CD4-positive, alpha-beta T cell (primary cell): ENCODE data around the gene YY1. TPM values are rescaled to one million over a fixed set of nuclear protein-coding genes. Genes with fewer than 3 reads are reported as not detected.

Experiments
- ATAC-seq: fragments of 200-7000 bp; cut with Tn5 transposase; one replicate; pipeline ENCODE4 v1.10.0; 2022; ENCODE audit warnings: mild to moderate bottlenecking; ENCODE audit not compliant: poor library complexity
- CTCF ChIA-PET: fragments of 350-600 bp; sonication (Branson Sonifier 250); formaldehyde crosslinking; loops from one replicate; lab custom pipeline; 2021; ENCODE audit warnings: antibody characterized with exemption, inconsistent platforms; lab: Charles Lee
- POLR2A ChIA-PET: fragments of 350-600 bp; sonication (Branson Sonifier 250); formaldehyde crosslinking; loops from one replicate; lab custom pipeline; 2021; ENCODE audit warnings: antibody characterized with exemption, inconsistent platforms; lab: Charles Lee
- DNase-seq, 14 experiments: peaks; one replicate each; pipeline ENCODE4 v3.0.0-alpha.2; 2013 to 2020; ENCODE audit warnings: mixed read lengths in 2 of 14
- H3K27ac ChIP-seq, 2 donors: one replicate each; pipeline versions ENCODE4 v1.5.1 to v1.7.0; 2013; ENCODE audit warnings: low read length in 2 of 2, low read depth in 1 of 2, mild to moderate bottlenecking in 1 of 2
- H3K27me3 ChIP-seq, 2 experiments: 1 replicate in 1 of 2; 2 replicates in 1 of 2; pipeline versions ENCODE4 v1.6.1 to v1.7.0; 2013; ENCODE audit warnings: low read length in 2 of 2, control low read depth in 1 of 2, mild to moderate bottlenecking in 1 of 2, moderate library complexity in 1 of 2; ENCODE audit not compliant: insufficient read depth in 2 of 2, control insufficient read depth in 1 of 2
- H3K36me3 ChIP-seq: one replicate; pipeline ENCODE4 v1.6.1; 2013; ENCODE audit warnings: low read length, control low read depth; ENCODE audit not compliant: insufficient read depth
- H3K4me1 ChIP-seq: one replicate; pipeline ENCODE4 v1.6.1; 2013; ENCODE audit warnings: low read length, control low read depth; ENCODE audit not compliant: insufficient read depth
- H3K4me3 ChIP-seq: one replicate; pipeline ENCODE4 v1.5.1; 2013; ENCODE audit warnings: mild to moderate bottlenecking, low read length, moderate library complexity
- H3K9me3 ChIP-seq, 2 experiments: 1 replicate in 1 of 2; 2 replicates in 1 of 2; pipeline versions ENCODE4 v1.6.1 to v1.7.0; 2013; ENCODE audit warnings: low read length in 2 of 2, mild to moderate bottlenecking in 2 of 2, control low read depth in 1 of 2, moderate library complexity in 1 of 2; ENCODE audit not compliant: control insufficient read depth in 1 of 2, insufficient read depth in 1 of 2
- H3K27ac Mint-ChIP-seq: one replicate; pipeline ENCODE4 v1.8.0; 2020; ENCODE audit warnings: mixed read lengths
- H3K27me3 Mint-ChIP-seq: one replicate; pipeline ENCODE4 v1.8.0; 2021; ENCODE audit warnings: mixed read lengths
- H3K36me3 Mint-ChIP-seq: one replicate; pipeline ENCODE4 v1.8.0; 2021; ENCODE audit warnings: low read depth, mixed read lengths
- H3K4me1 Mint-ChIP-seq: one replicate; pipeline ENCODE4 v1.8.0; 2021; ENCODE audit warnings: low read depth, mixed read lengths
- H3K4me3 Mint-ChIP-seq: one replicate; pipeline ENCODE4 v1.8.0; 2020; ENCODE audit warnings: mild to moderate bottlenecking, mixed read lengths
- H3K9me3 Mint-ChIP-seq: one replicate; pipeline ENCODE4 v1.8.0; 2020; ENCODE audit warnings: mixed read lengths
- CTCF ChIP-seq: fragments of 200-600 bp; IDR thresholded peaks from one replicate; pipeline ENCODE4 v1.8.0; 2022; ENCODE audit warnings: antibody characterized with exemption, mild to moderate bottlenecking
- intact Hi-C, 2 experiments: fragments of 100-400 bp; cut with DNase I in 1 of 2; cut with micrococcal nuclease in 1 of 2; formaldehyde crosslinking; loops; one replicate each; pipeline versions ENCODE4 v1.15.1 to v1.9.0; 2023 to 2025; cut with DNase I, micrococcal nuclease
- polyA plus RNA-seq, 2 donors: library from polyadenylated mRNA; unstranded; fragments of 120-200 nt; gene quantifications; one replicate each; pipeline ENCODE4 v1.2.1, GENCODE V29; 2013
- total RNA-seq, 174 experiments: library from RNA in 2 of 174; stranded (reverse) in 2 of 174; gene quantifications; one replicate each; pipeline ENCODE4 v1.2.3 and lab custom pipeline; 2021 to 2026

The YY1 gene
- total RNA-seq, result 10 to 100 TPM; 68.9 to 70.4 TPM
- 70.2 TPM for polyA plus RNA-seq (2013, experiment 1 of 2)
- polyA plus RNA-seq (2013, experiment 2 of 2), result 71.5 TPM
- total RNA-seq (lab: John Stamatoyannopoulos, UW), result 149 to 273 (median 210) reads per million in 172 experiments

GRCh38 chr14:100238419-100239210 is at the start of gene YY1:
YY1 (plus strand) TSS chr14:100239144; CDS start chr14:100239245, 101 bp downstream.
- Histone ChIP-seq H3K36me3 (no peaks in the 10 kb centered on the region), H3K4me1 (peaks cover 46% of the 10 kb centered on the region), H3K4me3 (peak within 1 kb of the TSS; percentile 77), H3K27me3 (no peaks in the 10 kb centered on the region), H3K9me3 (no peaks in the 10 kb centered on the region), H3K27ac (peak within 1 kb of the TSS; percentile 74 to 77)
- intact Hi-C loops, result loop anchor here (1.0 to 10.0 kb wide), 8 partner anchors 17 to 756 kb away; partner anchors contain the start of genes CCNK (in 1 of the 2), EML1 (in 1 of the 2), EVL (in 1 of the 2) and SETD3 (in 1 of the 2)
- Mint-ChIP-seq H3K9me3 (no peaks in the 10 kb centered on the region), H3K36me3 (peaks cover 47% of the 10 kb centered on the region), H3K27me3 (no peaks in the 10 kb centered on the region), H3K27ac (peak within 1 kb of the TSS; percentile 96), H3K4me1 (peaks cover 71% of the 10 kb centered on the region), H3K4me3 (peak within 1 kb of the TSS; percentile 99)
- CTCF ChIA-PET, result interaction anchor here (0.9 kb wide), 1 partner anchor 46 kb away, joined by 4 read pairs; no protein-coding TSS in a partner anchor
- POLR2A ChIA-PET, result interaction anchor here (1.0 to 8.5 kb wide), 10 partner anchors 10 to 758 kb away, joined by 4 to 151 read pairs (median 12); partner anchors contain the start of genes CCNK, EVL and SETD3
- no peak for TF ChIP-seq CTCF
- DNase-seq, result peak; percentile 98 to 100 (median 99)
- ATAC-seq, result peak; percentile 80

GRCh38 chr14:100190126-100190525 is 48.8 kb upstream of the YY1 start:
- H3K4me3 ChIP-seq, result no peak overlapping the region
- TF ChIP-seq CTCF, result no peak
- H3K27me3 ChIP-seq, result no peaks in the 10 kb centered on the region
- DNase-seq (no peak), ATAC-seq (no peak)
- Mint-ChIP-seq H3K36me3 (no peaks in the 10 kb centered on the region), H3K4me1 (peaks cover 9% of the 10 kb centered on the region), H3K4me3 (no peak overlapping the region), H3K9me3 (no peaks in the 10 kb centered on the region), H3K27ac (no peak overlapping the region), H3K27me3 (no peaks in the 10 kb centered on the region)
- ChIA-PET POLR2A (interaction anchor here (0.9 kb wide), 1 partner anchor 82 kb away, joined by 3 read pairs; no protein-coding TSS in a partner anchor), CTCF (interaction anchor here (0.6 kb wide), 1 partner anchor 58 kb away, joined by 3 read pairs; no protein-coding TSS in a partner anchor)
- no peaks in the 10 kb centered on the region for H3K9me3 ChIP-seq
- no peak overlapping the region for H3K27ac ChIP-seq
- no peaks in the 10 kb centered on the region for H3K36me3 ChIP-seq
- intact Hi-C loops, result loop anchor here (5.0 kb wide), 4 partner anchors 47 to 187 kb away; partner anchors contain the start of genes WDR25 (in 1 of the 2) and YY1 (in 1 of the 2)
- H3K4me1 ChIP-seq, result peaks cover 21% of the 10 kb centered on the region

- no peak for DNase-seq
- no peak for TF ChIP-seq CTCF
- Mint-ChIP-seq H3K27me3 (no peaks in the 10 kb centered on the region), H3K27ac (no peak overlapping the region), H3K4me3 (no peak overlapping the region), H3K9me3 (no peaks in the 10 kb centered on the region), H3K4me1 (peaks cover 9% of the 10 kb centered on the region), H3K36me3 (no peaks in the 10 kb centered on the region)
- Histone ChIP-seq H3K27ac (no peak overlapping the region), H3K4me1 (peaks cover 21% of the 10 kb centered on the region), H3K4me3 (no peak overlapping the region), H3K27me3 (no peaks in the 10 kb centered on the region), H3K36me3 (no peaks in the 10 kb centered on the region), H3K9me3 (no peaks in the 10 kb centered on the region)
- ChIA-PET CTCF (interaction anchor here (1.3 to 3.4 kb wide), 14 partner anchors 24 to 209 kb away, joined by 3 to 25 read pairs (median 10); partner anchors contain the start of gene EVL), POLR2A (interaction anchor here (1.5 to 3.2 kb wide), 6 partner anchors 21 to 209 kb away, joined by 5 to 43 read pairs (median 18); partner anchors contain the start of gene EVL)
- intact Hi-C loops, result loop anchor here (1.0 to 5.0 kb wide), 10 partner anchors 23 to 208 kb away; partner anchors contain the start of genes WDR25 (in 1 of the 2) and YY1 (in 1 of the 2)
- ATAC-seq, result no peak
Measured at GRCh38 chr14:100191584-100192249, 47.2 kb upstream of the YY1 start.
